Measurements from ENCODE around the gene NIP7. TPM values are rescaled to one million over a fixed set of nuclear protein-coding genes. Genes with fewer than 3 reads are reported as not detected.
"Not testable (repeated sequence)": the region's sequence is repeated elsewhere in the genome, so short reads cannot be mapped to it uniquely, and the experiment has no call there.

The NIP7 gene
- total RNA-seq, 1 donor from 2014 or later: 5.2 TPM

DNA sequence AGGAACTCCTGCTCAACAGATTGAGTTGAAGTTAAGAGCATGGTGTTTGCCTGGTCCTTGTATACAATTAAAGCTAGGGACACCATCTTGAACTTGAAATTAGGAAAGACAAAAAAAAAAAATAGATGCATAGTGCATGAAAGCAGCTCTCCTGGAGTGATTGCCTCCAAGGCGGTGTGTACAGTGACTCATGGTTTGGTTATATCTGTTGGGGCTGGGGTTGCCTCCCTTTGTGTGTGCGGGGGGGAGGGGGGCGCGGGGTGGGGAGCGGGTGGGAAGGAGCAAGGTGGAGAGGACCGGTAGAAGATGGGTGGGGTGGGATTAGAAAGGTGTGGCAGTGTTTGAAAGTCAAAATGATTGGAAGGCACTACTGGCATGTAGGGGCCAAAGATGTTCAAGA lies 8.7 kb downstream of the NIP7 start:
- intact Hi-C loops (cut with DNase I): no loop called here
- Histone ChIP-seq H3K27me3 (no peaks in the 10 kb centered on the region), H3K4me3 (no peak overlapping the region), H3K36me3 (peaks cover 0 to 15% of the 10 kb centered on the region in 2 donors), H3K27ac (no peak overlapping the region), H3K4me1 (no peaks in the 10 kb centered on the region), H3K9me3 (no peaks in the 10 kb centered on the region)
- DNase-seq (ENCODE audit: low spot score in 2 of 2): no peak
- TF ChIP-seq CTCF (IDR thresholded peaks at IDR 0.05): no peak

DNA sequence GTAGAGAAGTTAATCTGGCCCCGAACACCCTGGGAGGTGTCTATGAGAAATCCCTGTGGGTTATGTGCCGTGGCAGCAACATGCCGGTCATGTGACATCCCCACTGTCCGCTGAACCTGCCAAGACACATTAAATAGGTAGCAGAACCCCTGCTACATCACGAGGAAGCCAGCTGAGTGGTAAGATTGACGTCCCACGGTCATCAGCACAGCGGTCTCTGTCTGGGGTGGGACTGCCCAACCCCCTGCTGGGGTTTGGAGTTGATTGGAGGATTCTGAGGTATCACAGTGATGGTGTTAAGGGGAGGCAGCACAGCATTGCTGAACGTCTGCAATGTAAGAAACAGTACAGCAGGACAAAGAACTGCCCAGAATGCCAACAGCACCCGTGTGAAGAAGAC lies 10.0 kb downstream of the NIP7 start:
- no peak overlapping the region for H3K27ac ChIP-seq
- no peak overlapping the region for H3K4me3 ChIP-seq
- no peak for DNase-seq (ENCODE audit: low spot score in 2 of 2)
- no peaks in the 10 kb centered on the region for H3K4me1 ChIP-seq
- no peaks in the 10 kb centered on the region for H3K9me3 ChIP-seq
- intact Hi-C loops (cut with DNase I): no loop called here
- H3K36me3 ChIP-seq: peaks cover 0 to 18% of the 10 kb centered on the region in 2 donors
- H3K27me3 ChIP-seq: no peaks in the 10 kb centered on the region
- TF ChIP-seq CTCF (IDR thresholded peaks at IDR 0.05): no peak

GRCh38 chr16:69350536-69351133 lies 11.1 kb downstream of the NIP7 start:
- H3K36me3 ChIP-seq: peaks cover 2 to 27% of the 10 kb centered on the region in 2 donors
- H3K4me3 ChIP-seq: no peak overlapping the region
- H3K27me3 ChIP-seq: no peaks in the 10 kb centered on the region
- intact Hi-C loops (cut with DNase I): no loop called here
- H3K27ac ChIP-seq: no peak overlapping the region
- H3K4me1 ChIP-seq: no peaks in the 10 kb centered on the region
- TF ChIP-seq CTCF (IDR thresholded peaks at IDR 0.05): no peak
- peak in 1 of 2 donors; percentile 44 for DNase-seq (ENCODE audit: low spot score in 2 of 2)
- H3K9me3 ChIP-seq: no peaks in the 10 kb centered on the region

DNA sequence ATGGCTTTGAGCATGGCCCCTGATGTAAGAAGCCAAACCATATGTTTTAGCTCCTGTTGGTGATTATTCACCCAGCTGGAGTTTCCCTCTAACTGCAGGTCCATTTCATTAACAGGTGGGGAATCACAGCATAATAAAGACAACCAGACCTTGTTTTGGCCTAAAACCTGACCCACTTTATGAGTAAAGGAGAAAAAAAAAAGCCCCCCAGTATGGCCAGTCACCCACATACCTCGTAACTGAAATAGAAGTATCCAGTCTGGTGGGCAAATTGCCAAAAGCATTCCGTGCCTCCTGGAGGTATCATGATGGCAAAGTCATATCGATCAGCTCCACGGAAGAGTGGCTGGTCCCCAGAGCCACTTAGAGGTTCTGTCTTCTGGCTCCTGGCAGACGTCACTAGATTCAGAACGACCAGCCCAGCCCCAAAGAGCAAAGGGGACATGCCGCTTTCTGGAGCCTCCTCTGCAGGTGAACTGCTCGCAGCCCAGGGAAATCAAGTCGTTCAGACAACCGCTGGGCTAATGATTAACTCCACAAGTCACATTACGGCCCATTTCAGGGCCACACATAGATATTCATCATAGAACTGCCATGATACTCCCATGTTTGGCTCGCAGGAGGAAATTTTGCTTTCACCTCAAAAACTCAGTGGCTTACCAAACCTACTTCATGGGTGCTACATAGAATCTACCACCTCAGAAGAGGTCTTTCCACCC lies 11.9 kb downstream of the NIP7 start, which contains the start of gene TMED6:
Gene TMED6, minus strand, starts transcription at position 478 of the 719 bp plus-strand sequence. Its CDS starts 33 bp downstream, at position 445.
- H3K36me3 ChIP-seq: peaks cover 10 to 36% of the 10 kb centered on the region in 2 donors
- TF ChIP-seq CTCF (IDR thresholded peaks at IDR 0.05): no peak
- H3K4me3 ChIP-seq: no peak within 1 kb of the TSS
- no peaks in the 10 kb centered on the region for H3K27me3 ChIP-seq
- no peaks in the 10 kb centered on the region for H3K4me1 ChIP-seq
- H3K9me3 ChIP-seq: no peaks in the 10 kb centered on the region
- DNase-seq (ENCODE audit: low spot score in 2 of 2): peak in 1 of 2 donors; percentile 47
- H3K27ac ChIP-seq: no peak within 1 kb of the TSS
- intact Hi-C loops (cut with DNase I): no loop called here

DNA sequence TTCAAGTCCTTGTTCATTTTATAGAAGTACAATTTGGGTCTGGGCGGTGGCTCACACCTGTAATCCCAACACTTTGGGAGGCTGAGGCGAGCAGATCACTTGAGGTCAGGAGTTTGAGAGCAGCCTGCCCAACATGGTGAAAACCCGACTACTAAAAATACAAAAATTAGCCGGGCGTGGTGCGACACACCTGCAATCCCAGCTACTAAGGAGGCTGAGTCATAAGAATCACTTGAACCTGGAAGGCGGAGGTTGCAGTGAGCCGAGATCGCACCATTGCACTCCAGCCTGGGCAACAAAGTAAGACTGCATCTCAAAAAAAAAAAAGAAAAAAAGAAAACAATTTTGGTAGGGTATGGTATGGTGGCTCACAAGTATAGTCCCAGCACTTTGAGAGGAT lies 20.5 kb downstream of the NIP7 start:
- H3K9me3 ChIP-seq; H3K4me1 ChIP-seq; H3K27ac ChIP-seq; H3K27me3 ChIP-seq; DNase-seq (ENCODE audit: low spot score in 2 of 2); intact Hi-C loops (cut with DNase I); H3K4me3 ChIP-seq: not testable (repeated sequence)
- H3K36me3 ChIP-seq: peaks cover 36 to 63% of the 10 kb centered on the region in 2 donors

- Histone ChIP-seq H3K9me3 (no peaks in the 10 kb centered on the region), H3K36me3 (peaks cover 47 to 70% of the 10 kb centered on the region in 2 donors), H3K27ac (no peak overlapping the region), H3K27me3 (no peaks in the 10 kb centered on the region), H3K4me1 (no peaks in the 10 kb centered on the region), H3K4me3 (no peak overlapping the region)
- intact Hi-C loops (cut with DNase I): no loop called here
- no peak for DNase-seq (ENCODE audit: low spot score in 2 of 2)
- TF ChIP-seq CTCF (IDR thresholded peaks at IDR 0.05): no peak
These were observed 23.7 kb downstream of the NIP7 start for GRCh38 chr16:69363281-69363717.

All from ascending aorta (tissue), 2 donors.